SK-N-SH (cell line): ENCODE measurements around the gene TUNAR. TPM values are rescaled to one million over a fixed set of nuclear protein-coding genes. Genes with fewer than 3 reads are reported as not detected.

ENCODE experiments used
- CTCF ChIA-PET: fragments of 300-600, 350-600 bp; formaldehyde crosslinking; extraction: SDS; loops from one replicate; lab custom pipeline; 2021; lab: Yijun Ruan, JAX
- POLR2A ChIA-PET: fragments of 350-600 bp; sonication (Branson Sonifier 250); formaldehyde crosslinking; extraction: SDS; loops from one replicate; lab custom pipeline; 2020; ENCODE audit warnings: antibody characterized with exemption, inconsistent platforms; lab: Yijun Ruan, JAX
- DNase-seq: peaks from one replicate; pipeline ENCODE4 v3.0.0; 2012
- H2AFZ ChIP-seq: fragments of 200-600 bp; sonication (generic); 2 replicates; pipeline ENCODE4 v1.8.1; 2016; ENCODE audit warnings: antibody characterized with exemption, mild to moderate bottlenecking, low read depth
- H3F3A ChIP-seq: fragments of 200-600 bp; sonication (generic); replicated peaks from 2 replicates; pipeline ENCODE3; 2016; ENCODE audit warnings: antibody characterized with exemption, mild to moderate bottlenecking; ENCODE audit not compliant: insufficient read depth
- H3K27ac ChIP-seq, 2 experiments: fragments of 200-500 bp in 1 of 2; fragments of 200-600 bp in 1 of 2; sonication (Bioruptor generic) in 1 of 2; sonication (generic), shearing (Covaris generic) in 1 of 2; 2 replicates each; pipeline versions ENCODE4 v1.5.1 to v1.6.1; 2014 to 2016; ENCODE audit warnings: low read depth in 2 of 2, inconsistent platforms in 1 of 2, low read length in 1 of 2, mild to moderate bottlenecking in 1 of 2, mixed read lengths in 1 of 2
- H3K27me3 ChIP-seq: fragments of 200-600 bp; sonication (generic), shearing (Covaris generic); 2 replicates; pipeline ENCODE4 v1.6.1; 2016; ENCODE audit warnings: mixed run types; ENCODE audit not compliant: insufficient read depth
- H3K36me3 ChIP-seq, 2 experiments: fragments of 200-500 bp in 1 of 2; fragments of 200-600 bp in 1 of 2; sonication (Bioruptor generic) in 1 of 2; sonication (generic) in 1 of 2; replicated peaks in 1 of 2; 2 replicates each; pipeline versions ENCODE3 to v1.5.1; 2014 to 2016; ENCODE audit warnings: low read length in 1 of 2, mild to moderate bottlenecking in 1 of 2; ENCODE audit not compliant: insufficient read depth in 2 of 2, control insufficient read depth in 1 of 2
- H3K4me1 ChIP-seq, 2 experiments: fragments of 200-500 bp in 1 of 2; fragments of 200-600 bp in 1 of 2; sonication (Bioruptor generic) in 1 of 2; sonication (generic), shearing (Covaris generic) in 1 of 2; 2 replicates each; pipeline versions ENCODE4 v1.5.1 to v1.6.1; 2014 to 2016; ENCODE audit warnings: low read depth in 1 of 2, low read length in 1 of 2, mixed run types in 1 of 2; ENCODE audit not compliant: insufficient read depth in 2 of 2, control insufficient read depth in 1 of 2
- H3K4me2 ChIP-seq: fragments of 200-600 bp; sonication (generic), shearing (Covaris generic); 2 replicates; pipeline ENCODE4 v1.6.1; 2017; ENCODE audit warnings: mixed run types
- H3K4me3 ChIP-seq, 2 experiments: fragments of 200-500 bp in 1 of 2; fragments of 200-600 bp in 1 of 2; sonication (Bioruptor generic) in 1 of 2; sonication (generic), shearing (Covaris generic) in 1 of 2; 2 replicates each; pipeline versions ENCODE4 v1.5.1 to v1.8.1; 2014 to 2016; ENCODE audit warnings: low read depth in 2 of 2, inconsistent platforms in 1 of 2, low read length in 1 of 2, mild to moderate bottlenecking in 1 of 2, mixed read lengths in 1 of 2, moderate library complexity in 1 of 2
- H3K79me2 ChIP-seq: fragments of 200-600 bp; sonication (generic); 2 replicates; pipeline ENCODE4 v1.8.1; 2017; ENCODE audit warnings: mild to moderate bottlenecking; ENCODE audit not compliant: insufficient read depth
- H3K9ac ChIP-seq: fragments of 200-600 bp; sonication (generic); 2 replicates; pipeline ENCODE4 v1.6.1; 2017; ENCODE audit warnings: mixed run types
- H3K9me2 ChIP-seq: fragments of 200-600 bp; sonication (generic); 2 replicates; pipeline ENCODE4 v1.6.1; 2017; ENCODE audit warnings: mixed run types
- H3K9me3 ChIP-seq: fragments of 200-600 bp; sonication (generic); 2 replicates; pipeline ENCODE4 v1.6.1; 2017; ENCODE audit warnings: mixed run types, mild to moderate bottlenecking, moderate library complexity
- H4K20me1 ChIP-seq: fragments of 200-600 bp; sonication (generic); 2 replicates; pipeline ENCODE4 v1.6.1; 2017; ENCODE audit warnings: mild to moderate bottlenecking, mixed run types; ENCODE audit not compliant: insufficient read depth
- ELF1 ChIP-seq: IDR thresholded peaks from 2 replicates; pipeline ENCODE4 v1.4.0; 2012
- EZH2phosphoT487 ChIP-seq: fragments of 200-600 bp; sonication (generic); IDR thresholded peaks from 2 replicates; pipeline ENCODE4 v1.6.1; 2017; ENCODE audit warnings: low read depth, mixed run types, mild to moderate bottlenecking, antibody characterized with exemption, moderate library complexity, borderline replicate concordance
- GABPA ChIP-seq: IDR thresholded peaks from 2 replicates; pipeline ENCODE4 v1.4.0; 2012; ENCODE audit warnings: low read depth, mild to moderate bottlenecking
- JUND ChIP-seq: IDR thresholded peaks from 2 replicates; pipeline ENCODE4 v1.4.0; 2012
- MXI1 ChIP-seq: IDR thresholded peaks from 2 replicates; pipeline ENCODE4 v1.6.1; 2012; ENCODE audit warnings: mild to moderate bottlenecking, low read depth, low read length, improper control_type of control experiment
- NFIC ChIP-seq: IDR thresholded peaks from 2 replicates; pipeline ENCODE4 v1.4.0; 2012; ENCODE audit warnings: borderline replicate concordance
- NRF1 ChIP-seq: IDR thresholded peaks from 2 replicates; pipeline ENCODE4 v1.6.1; 2012; ENCODE audit warnings: low read depth, mild to moderate bottlenecking, low read length
- RAD21 ChIP-seq: IDR thresholded peaks from 2 replicates; pipeline ENCODE4 v1.6.1; 2012; ENCODE audit warnings: mild to moderate bottlenecking, low read length
- REST ChIP-seq: IDR thresholded peaks from 2 replicates; pipeline ENCODE4 v1.6.1; 2012; ENCODE audit warnings: mild to moderate bottlenecking, low read depth, low read length, moderate library complexity
- RFX5 ChIP-seq: IDR thresholded peaks from 2 replicates; pipeline ENCODE4 v1.6.1; 2012; ENCODE audit warnings: mild to moderate bottlenecking, improper control_type of control experiment, low read length
- RXRA ChIP-seq: IDR thresholded peaks from 2 replicates; pipeline ENCODE4 v1.4.0; 2012; ENCODE audit warnings: low read depth, mild to moderate bottlenecking, borderline replicate concordance
- SIN3A ChIP-seq: IDR thresholded peaks from 2 replicates; pipeline ENCODE4 v1.6.1; 2012; ENCODE audit warnings: low read depth, mild to moderate bottlenecking, low read length, moderate library complexity, borderline replicate concordance
- TAF1 ChIP-seq: IDR thresholded peaks from 2 replicates; pipeline ENCODE4 v1.6.1; 2012; ENCODE audit warnings: low read depth, mild to moderate bottlenecking, low read length, moderate library complexity, borderline replicate concordance
- TEAD4 ChIP-seq: IDR thresholded peaks from 2 replicates; pipeline ENCODE4 v1.4.0; 2012; ENCODE audit warnings: mild to moderate bottlenecking, borderline replicate concordance; ENCODE audit not compliant: insufficient read depth
- WGBS: methylation state at CpG from one replicate; pipeline ENCODE4 v1.1.6; 2017; ENCODE audit warnings: low lambda C conversion rate; 5-methylcytosine and 5-hydroxymethylcytosine counted together
- polyA plus RNA-seq, 3 experiments: library from polyadenylated mRNA; depleted of rRNA; stranded (reverse); fragments of >200 nt; gene quantifications; 2 replicates each; pipeline ENCODE4 v1.2.3, GENCODE V29; 2012
- TF ChIP-seq, protein P1 (sequence below): fragments of 150-350 bp; IDR thresholded peaks from 2 replicates; pipeline ENCODE4 v1.6.1; 2016; ENCODE audit warnings: mild to moderate bottlenecking, low read depth, low read length
- TF ChIP-seq, protein P2 (sequence below): fragments of 200-600 bp; sonication (generic); IDR thresholded peaks from 2 replicates; pipeline ENCODE4 v1.6.1; 2017; ENCODE audit warnings: antibody characterized with exemption, mild to moderate bottlenecking, moderate library complexity
- TF ChIP-seq, protein P3 (sequence below): IDR thresholded peaks from 2 replicates; pipeline ENCODE4 v1.4.0; 2012; ENCODE audit warnings: low read depth, borderline replicate concordance

Gene TUNAR
- polyA plus RNA-seq, 1 of the 3 experiments (the other 2 are of a cell fraction): 0.02 TPM

- no peaks in the 10 kb centered on the region for H3K9me2 ChIP-seq
- no peak overlapping the region for H3K4me3 ChIP-seq
- WGBS: 43% methylated on average over 1 of the region's 3 CpGs
- H4K20me1 ChIP-seq: no peaks in the 10 kb centered on the region
- no peak overlapping the region for H3K4me2 ChIP-seq
- no peaks in the 10 kb centered on the region for H3K27me3 ChIP-seq
- no peak for TF ChIP-seq SIN3A
- no peak for TF ChIP-seq EZH2phosphoT487
- TF ChIP-seq REST: no peak
- TF ChIP-seq JUND: no peak
- no peak for TF ChIP-seq ELF1
- TF ChIP-seq TEAD4: no peak
- TF ChIP-seq, protein P1, sequence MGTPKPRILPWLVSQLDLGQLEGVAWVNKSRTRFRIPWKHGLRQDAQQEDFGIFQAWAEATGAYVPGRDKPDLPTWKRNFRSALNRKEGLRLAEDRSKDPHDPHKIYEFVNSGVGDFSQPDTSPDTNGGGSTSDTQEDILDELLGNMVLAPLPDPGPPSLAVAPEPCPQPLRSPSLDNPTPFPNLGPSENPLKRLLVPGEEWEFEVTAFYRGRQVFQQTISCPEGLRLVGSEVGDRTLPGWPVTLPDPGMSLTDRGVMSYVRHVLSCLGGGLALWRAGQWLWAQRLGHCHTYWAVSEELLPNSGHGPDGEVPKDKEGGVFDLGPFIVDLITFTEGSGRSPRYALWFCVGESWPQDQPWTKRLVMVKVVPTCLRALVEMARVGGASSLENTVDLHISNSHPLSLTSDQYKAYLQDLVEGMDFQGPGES: no peak
- TF ChIP-seq RXRA: no peak
- TF ChIP-seq RAD21: no peak
- no peak for TF ChIP-seq NFIC
- TF ChIP-seq, protein P2, sequence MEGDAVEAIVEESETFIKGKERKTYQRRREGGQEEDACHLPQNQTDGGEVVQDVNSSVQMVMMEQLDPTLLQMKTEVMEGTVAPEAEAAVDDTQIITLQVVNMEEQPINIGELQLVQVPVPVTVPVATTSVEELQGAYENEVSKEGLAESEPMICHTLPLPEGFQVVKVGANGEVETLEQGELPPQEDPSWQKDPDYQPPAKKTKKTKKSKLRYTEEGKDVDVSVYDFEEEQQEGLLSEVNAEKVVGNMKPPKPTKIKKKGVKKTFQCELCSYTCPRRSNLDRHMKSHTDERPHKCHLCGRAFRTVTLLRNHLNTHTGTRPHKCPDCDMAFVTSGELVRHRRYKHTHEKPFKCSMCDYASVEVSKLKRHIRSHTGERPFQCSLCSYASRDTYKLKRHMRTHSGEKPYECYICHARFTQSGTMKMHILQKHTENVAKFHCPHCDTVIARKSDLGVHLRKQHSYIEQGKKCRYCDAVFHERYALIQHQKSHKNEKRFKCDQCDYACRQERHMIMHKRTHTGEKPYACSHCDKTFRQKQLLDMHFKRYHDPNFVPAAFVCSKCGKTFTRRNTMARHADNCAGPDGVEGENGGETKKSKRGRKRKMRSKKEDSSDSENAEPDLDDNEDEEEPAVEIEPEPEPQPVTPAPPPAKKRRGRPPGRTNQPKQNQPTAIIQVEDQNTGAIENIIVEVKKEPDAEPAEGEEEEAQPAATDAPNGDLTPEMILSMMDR: no peak
- TF ChIP-seq, protein P3, sequence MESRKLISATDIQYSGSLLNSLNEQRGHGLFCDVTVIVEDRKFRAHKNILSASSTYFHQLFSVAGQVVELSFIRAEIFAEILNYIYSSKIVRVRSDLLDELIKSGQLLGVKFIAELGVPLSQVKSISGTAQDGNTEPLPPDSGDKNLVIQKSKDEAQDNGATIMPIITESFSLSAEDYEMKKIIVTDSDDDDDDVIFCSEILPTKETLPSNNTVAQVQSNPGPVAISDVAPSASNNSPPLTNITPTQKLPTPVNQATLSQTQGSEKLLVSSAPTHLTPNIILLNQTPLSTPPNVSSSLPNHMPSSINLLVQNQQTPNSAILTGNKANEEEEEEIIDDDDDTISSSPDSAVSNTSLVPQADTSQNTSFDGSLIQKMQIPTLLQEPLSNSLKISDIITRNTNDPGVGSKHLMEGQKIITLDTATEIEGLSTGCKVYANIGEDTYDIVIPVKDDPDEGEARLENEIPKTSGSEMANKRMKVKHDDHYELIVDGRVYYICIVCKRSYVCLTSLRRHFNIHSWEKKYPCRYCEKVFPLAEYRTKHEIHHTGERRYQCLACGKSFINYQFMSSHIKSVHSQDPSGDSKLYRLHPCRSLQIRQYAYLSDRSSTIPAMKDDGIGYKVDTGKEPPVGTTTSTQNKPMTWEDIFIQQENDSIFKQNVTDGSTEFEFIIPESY: no peak
- no peak for TF ChIP-seq GABPA
- no peak for TF ChIP-seq NRF1
- TF ChIP-seq MXI1: no peak
- TF ChIP-seq TAF1: no peak
- TF ChIP-seq RFX5: no peak
- H3K36me3 ChIP-seq: no peaks in the 10 kb centered on the region
- H3K79me2 ChIP-seq: no peaks in the 10 kb centered on the region
- ChIA-PET CTCF (no interaction called here), POLR2A (no interaction called here)
- H3F3A ChIP-seq: no peaks in the 10 kb centered on the region
- H2AFZ ChIP-seq: no peak overlapping the region
- no peak overlapping the region for H3K27ac ChIP-seq
- peaks cover 0 to 7% of the 10 kb centered on the region in 2 experiments; a peak in 1 of 4 replicates for H3K4me1 ChIP-seq
- H3K9ac ChIP-seq: no peak overlapping the region
- DNase-seq: no peak
- H3K9me3 ChIP-seq: no peaks in the 10 kb centered on the region
These were observed 47.9 kb upstream of the TUNAR start for GRCh38 chr14:95828649-95829265.
